Fibroblast of skin of scalp (primary cell): ENCODE measurements around the gene RRH. TPM values are rescaled to one million over a fixed set of nuclear protein-coding genes. Genes with fewer than 3 reads are reported as not detected.
A peak's percentile ranks its signal among the peaks of the same experiment; 100 is the strongest.
"Not testable (repeated sequence)": the region's sequence is repeated elsewhere in the genome, so short reads cannot be mapped to it uniquely, and the experiment has no call there.

Experiments
- DNase-seq: peaks from one replicate; pipeline ENCODE4 v3.0.0-alpha.2; 2013
- polyA plus RNA-seq, 2 experiments: library from polyadenylated mRNA; unstranded; fragments of 120-200 nt; gene quantifications; one replicate each; pipeline ENCODE4 v1.2.1, GENCODE V29; 2013; ENCODE audit not compliant: insufficient read length in 2 of 2

Gene RRH
- not detected for polyA plus RNA-seq (2013, experiment 1 of 2; ENCODE audit: insufficient read length)
- not detected for polyA plus RNA-seq (2013, experiment 2 of 2; ENCODE audit: insufficient read length)

GRCh38 chr4:109827672-109828071 is at the start of gene RRH:
TSS of gene RRH (plus strand) at chr4:109827972. CDS start at chr4:109828028, 56 bp downstream.
- no peak for DNase-seq

- not testable (repeated sequence) for DNase-seq
Observed at GRCh38 chr4:109782092-109782491, 45.7 kb upstream of the RRH start.

DNA sequence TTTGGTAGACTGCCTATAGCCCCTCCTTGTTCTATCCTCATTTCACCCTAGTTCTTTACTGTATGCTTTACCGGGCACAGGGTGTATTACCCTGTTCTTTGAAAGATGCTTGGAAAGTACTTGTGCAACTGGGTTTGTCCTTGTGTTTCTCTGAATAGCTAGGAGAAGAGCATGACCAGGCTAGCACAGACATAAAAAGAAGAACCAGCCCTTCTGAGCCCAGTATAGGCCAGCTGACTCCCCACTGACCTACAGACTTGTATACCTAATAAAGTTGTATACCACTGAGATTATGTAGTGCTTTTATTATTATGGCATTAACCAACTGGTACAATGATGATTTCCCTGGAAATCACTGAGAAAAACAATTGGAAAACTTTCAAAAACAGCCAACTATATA is 40.9 kb upstream of the RRH start:
- no peak for DNase-seq

- DNase-seq, result no peak
Observed at GRCh38 chr4:109787807-109788206, 40.0 kb upstream of the RRH start.

GRCh38 chr4:109795059-109795458 is 32.7 kb upstream of the RRH start:
- DNase-seq, result no peak

GRCh38 chr4:109798866-109799265 is 28.9 kb upstream of the RRH start:
- DNase-seq, result no peak

DNA sequence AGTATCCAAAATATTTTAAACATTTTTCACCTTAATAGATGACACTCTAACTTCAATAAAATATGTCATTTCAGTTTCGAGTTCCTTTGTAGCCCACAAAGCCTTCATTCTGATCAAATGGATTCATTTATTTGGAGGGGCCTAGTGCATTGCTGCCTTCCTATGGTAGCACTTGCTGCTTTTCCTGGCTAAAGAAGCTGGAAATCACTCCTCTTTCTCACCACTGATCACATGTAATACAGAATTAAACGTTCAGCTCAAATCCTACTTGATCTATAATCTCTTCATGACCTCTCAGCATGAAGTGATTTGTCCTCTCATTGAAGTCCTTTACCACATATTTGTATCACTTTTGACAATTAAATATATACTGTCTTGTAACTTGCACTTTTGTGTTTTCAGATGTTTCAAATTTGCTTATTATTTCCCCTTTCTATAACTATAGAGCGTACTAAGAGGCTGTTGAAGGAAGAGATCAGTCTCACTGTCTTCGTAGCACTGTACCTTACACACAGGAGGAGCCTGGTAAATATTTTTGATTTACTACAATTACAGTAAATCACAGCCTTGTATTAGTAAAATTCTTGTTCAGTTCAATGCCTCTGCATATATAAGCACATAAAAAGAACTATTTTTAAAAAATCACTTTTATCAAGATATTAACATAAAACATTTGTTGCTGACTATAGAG is 26.5 kb upstream of the RRH start:
- no peak for DNase-seq

DNA sequence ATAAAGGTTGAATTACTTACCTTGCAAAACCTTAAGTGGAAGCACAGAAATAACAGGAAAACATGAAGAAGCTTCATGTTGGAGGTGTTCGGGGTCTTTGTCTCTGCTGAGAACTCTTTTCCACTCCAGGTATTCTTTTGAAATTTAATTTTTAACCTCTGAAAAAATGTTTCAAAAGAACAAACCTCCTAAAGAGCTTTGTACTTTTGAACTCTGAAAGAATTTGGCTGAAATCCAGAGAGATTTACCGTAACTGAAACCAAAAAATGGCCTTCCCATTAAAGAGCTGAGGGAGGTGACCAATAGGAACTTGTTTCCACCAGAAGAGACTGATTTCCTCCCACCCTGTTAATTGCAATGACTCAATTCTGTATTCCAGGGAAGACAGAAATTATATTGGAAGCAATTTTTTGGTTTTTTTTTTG is 25.9 kb upstream of the RRH start, which contains the start of gene CFI:
Gene CFI, minus strand, starts transcription at position 105 of the 425 bp plus-strand sequence. Its CDS starts 28 bp downstream, at position 77.
- DNase-seq, result peak; percentile 47

GRCh38 chr4:109803924-109804571 is 23.7 kb upstream of the RRH start:
- DNase-seq, result peak; percentile 59

DNA sequence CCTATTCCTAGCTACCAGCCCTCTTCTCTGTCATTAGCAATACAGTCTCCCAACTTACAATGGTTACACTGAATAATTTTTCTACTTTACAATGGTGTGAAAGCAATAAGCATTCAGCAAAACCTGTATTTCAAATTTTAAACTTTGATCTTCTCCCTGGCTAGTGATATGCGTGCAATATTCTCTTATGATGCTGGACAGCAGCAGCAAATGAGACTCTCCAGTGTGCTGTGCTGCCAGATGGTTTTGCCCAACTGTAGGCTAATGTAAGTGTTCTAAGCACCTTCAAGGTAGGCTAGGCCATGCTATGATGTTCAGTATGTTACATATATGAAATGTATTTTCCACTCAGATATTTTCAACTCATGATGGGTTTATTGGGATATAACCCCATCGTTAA is 18.1 kb upstream of the RRH start:
- no peak for DNase-seq

GRCh38 chr4:109810552-109811387 is 17.0 kb upstream of the RRH start:
- DNase-seq, result no peak

GRCh38 chr4:109811707-109812106 is 16.1 kb upstream of the RRH start:
- DNase-seq, result no peak

- DNase-seq, result peak; percentile 91
Observed at GRCh38 chr4:109815151-109816081, 12.4 kb upstream of the RRH start, which contains the start of gene GAR1. TSS of gene GAR1 (plus strand) at chr4:109815762. CDS start at chr4:109816165, 403 bp downstream.

DNA sequence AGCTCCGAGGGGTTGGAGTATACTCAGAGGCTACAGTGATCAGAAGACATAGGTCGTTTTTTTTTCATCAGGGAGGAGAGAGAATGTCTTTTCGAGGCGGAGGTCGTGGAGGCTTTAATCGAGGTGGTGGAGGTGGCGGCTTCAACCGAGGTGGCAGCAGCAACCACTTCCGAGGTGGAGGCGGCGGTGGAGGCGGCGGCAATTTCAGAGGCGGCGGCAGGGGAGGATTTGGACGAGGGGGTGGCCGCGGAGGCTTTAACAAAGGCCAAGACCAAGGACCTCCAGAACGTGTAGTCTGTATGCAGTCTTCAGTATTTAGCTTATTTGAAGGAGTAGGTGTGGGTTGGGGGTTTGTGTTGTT is 11.7 kb upstream of the RRH start:
- DNase-seq, result no peak

DNA sequence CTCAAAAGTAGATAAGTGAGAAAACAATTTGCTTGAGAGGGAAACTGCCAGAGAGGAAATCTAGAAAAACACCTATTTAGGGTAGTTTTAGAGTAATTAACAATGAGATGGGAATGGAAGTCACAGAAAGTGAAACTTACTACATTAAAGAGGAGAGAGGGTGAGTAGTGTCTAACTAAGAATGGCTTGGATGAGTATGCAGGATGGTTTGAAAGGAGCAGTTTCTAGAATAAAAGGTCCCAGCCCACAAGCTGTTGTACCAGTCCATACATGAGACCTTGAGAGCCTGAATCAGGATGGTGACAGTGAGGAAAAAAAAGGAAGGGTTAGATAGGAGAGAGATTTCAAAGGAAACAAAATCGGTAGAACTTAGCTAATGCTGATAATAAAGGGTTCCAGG is 10.9 kb upstream of the RRH start:
- no peak for DNase-seq

DNA sequence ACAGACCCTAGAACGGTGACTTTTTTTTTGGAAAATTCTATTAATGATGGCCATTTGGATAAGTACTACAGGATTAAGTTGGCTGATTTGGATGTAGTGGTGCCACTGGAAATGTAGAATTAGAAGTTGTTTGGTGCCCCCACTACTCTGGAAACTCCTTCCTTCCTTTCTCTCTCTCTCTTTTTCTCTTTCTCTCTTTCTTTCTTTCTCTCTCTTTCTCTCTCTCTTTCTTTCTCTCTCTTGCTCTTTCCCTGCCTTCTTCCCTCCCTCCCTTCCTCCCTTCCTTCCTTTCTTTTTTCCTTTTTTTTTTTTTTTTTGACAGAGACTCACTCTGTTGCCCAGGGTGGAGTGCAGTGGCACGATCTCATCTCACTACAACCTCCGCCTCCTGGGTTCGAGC is 9.5 kb upstream of the RRH start:
- DNase-seq, result no peak

DNA sequence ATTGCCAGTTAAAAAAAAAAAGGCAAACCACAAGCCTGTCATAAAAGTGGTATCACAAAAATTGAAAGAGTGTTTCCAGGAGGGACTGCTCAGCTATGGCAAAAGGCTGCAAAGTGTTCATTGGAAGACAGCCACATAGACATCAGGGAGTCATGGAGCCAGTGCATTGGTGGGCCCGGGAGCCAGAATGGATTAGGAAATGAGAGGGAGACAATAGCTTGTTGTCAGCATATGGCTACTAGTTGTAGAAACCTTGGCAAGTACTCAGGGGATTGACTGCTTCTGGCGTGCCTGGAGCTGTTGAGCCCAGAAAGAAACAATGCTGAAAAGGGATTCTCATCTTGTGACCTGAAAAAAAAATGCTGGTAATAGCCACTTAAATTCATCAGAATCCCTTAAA is 7.2 kb upstream of the RRH start:
- no peak for DNase-seq

GRCh38 chr4:109821185-109821584 is 6.6 kb upstream of the RRH start:
- no peak for DNase-seq

DNA sequence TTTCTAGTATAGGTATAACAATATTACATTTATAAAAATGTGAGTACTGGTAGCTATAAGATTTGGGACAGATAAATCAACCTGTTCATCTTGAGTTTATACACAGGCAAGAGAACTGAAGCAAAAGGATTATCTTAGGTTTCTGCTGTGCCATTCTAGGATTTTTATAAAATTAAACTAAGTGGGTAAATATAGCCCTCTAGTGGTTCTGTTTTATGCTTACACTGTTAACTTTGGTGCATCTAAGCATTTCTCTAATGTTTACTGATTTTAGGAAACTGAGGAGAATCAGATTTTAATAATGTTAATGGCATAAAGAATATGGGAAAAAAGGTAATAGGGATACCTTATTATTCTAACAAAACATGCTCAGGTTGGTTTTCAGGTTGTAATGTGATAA is 1.1 kb upstream of the RRH start:
- peak; percentile 8 for DNase-seq

- no peak for DNase-seq
Observed at GRCh38 chr4:109833756-109834155, 6.0 kb downstream of the RRH start.

GRCh38 chr4:109836985-109837384 is 9.2 kb downstream of the RRH start:
- no peak for DNase-seq
